HTERT RPE-1 (cell line): ENCODE results near the gene NFIX.

Experiments used
- in situ Hi-C: fragments of 300-500 bp; cut with MboI; formaldehyde crosslinking; loops from 4 replicates; pipeline ENCODE4 v1.14.3; 2020; ENCODE audit warnings: low sequenced_read_pairs

The NFIX gene

GRCh38 chr19:13139633-13140311 is 144.5 kb downstream of the NFIX start:
- in situ Hi-C loops, result no loop called here

- in situ Hi-C loops, result no loop called here
These were observed 151.7 kb downstream of the NFIX start for GRCh38 chr19:13146763-13147563.
